HEK293 (cell line): ENCODE measurements around the gene YIPF3.

Source experiments
- BCL6B ChIP-seq: fragments of 450-650 bp; formaldehyde crosslinking; IDR thresholded peaks from 2 replicates; pipeline ENCODE4 v1.5.1; 2017; ENCODE audit warnings: missing biosample characterization, missing genetic modification characterization
- IKZF3 ChIP-seq: fragments of 450-650 bp; IDR thresholded peaks from 2 replicates; pipeline ENCODE4 v1.5.0; 2018; ENCODE audit warnings: missing biosample characterization, mild to moderate bottlenecking, missing genetic modification characterization, moderate library complexity
- INSM2 ChIP-seq: fragments of 450-650 bp; formaldehyde crosslinking; IDR thresholded peaks from 2 replicates; pipeline ENCODE4 v1.5.1; 2016; ENCODE audit warnings: missing biosample characterization, missing genetic modification characterization
- KLF17 ChIP-seq: fragments of 450-650 bp; formaldehyde crosslinking; IDR thresholded peaks from 2 replicates; pipeline ENCODE4 v1.5.1; 2016; ENCODE audit warnings: missing biosample characterization, missing genetic modification characterization
- OSR2 ChIP-seq: fragments of 450-650 bp; formaldehyde crosslinking; IDR thresholded peaks from 2 replicates; pipeline ENCODE4 v1.5.1; 2016; ENCODE audit warnings: missing biosample characterization, missing genetic modification characterization
- REPIN1 ChIP-seq: fragments of 450-650 bp; formaldehyde crosslinking; IDR thresholded peaks from 2 replicates; pipeline ENCODE4 v1.5.1; 2017; ENCODE audit warnings: missing biosample characterization, missing genetic modification characterization, low read depth
- SP7 ChIP-seq: fragments of 450-650 bp; formaldehyde crosslinking; IDR thresholded peaks from 2 replicates; pipeline ENCODE4 v1.5.1; 2016; ENCODE audit warnings: missing biosample characterization, missing genetic modification characterization
- ZBTB17 ChIP-seq: fragments of 450-650 bp; formaldehyde crosslinking; IDR thresholded peaks from 2 replicates; pipeline ENCODE4 v1.5.1; 2016; ENCODE audit warnings: missing biosample characterization, missing genetic modification characterization
- ZBTB21 ChIP-seq: fragments of 450-650 bp; formaldehyde crosslinking; IDR thresholded peaks from 2 replicates; pipeline ENCODE4 v1.5.1; 2017; ENCODE audit warnings: missing biosample characterization, missing genetic modification characterization
- ZNF10 ChIP-seq: fragments of 450-650 bp; formaldehyde crosslinking; IDR thresholded peaks from 2 replicates; pipeline ENCODE4 v1.5.1; 2017; ENCODE audit warnings: missing biosample characterization, missing genetic modification characterization
- ZNF157 ChIP-seq: fragments of 450-650 bp; formaldehyde crosslinking; IDR thresholded peaks from 2 replicates; pipeline ENCODE4 v1.5.1; 2016; ENCODE audit warnings: missing biosample characterization, missing genetic modification characterization
- ZNF16 ChIP-seq: fragments of 450-650 bp; formaldehyde crosslinking; IDR thresholded peaks from 2 replicates; pipeline ENCODE4 v1.5.1; 2016; ENCODE audit warnings: low read depth, missing biosample characterization, missing genetic modification characterization
- ZNF18 ChIP-seq: fragments of 450-650 bp; formaldehyde crosslinking; IDR thresholded peaks from 2 replicates; pipeline ENCODE4 v1.5.1; 2016; ENCODE audit warnings: missing biosample characterization, missing genetic modification characterization
- ZNF26 ChIP-seq: fragments of 450-650 bp; formaldehyde crosslinking; IDR thresholded peaks from 2 replicates; pipeline ENCODE4 v1.5.1; 2016; ENCODE audit warnings: missing biosample characterization, missing genetic modification characterization
- ZNF292 ChIP-seq: fragments of 450-650 bp; formaldehyde crosslinking; IDR thresholded peaks from 2 replicates; pipeline ENCODE4 v1.5.1; 2016; ENCODE audit warnings: low read depth, missing biosample characterization, missing genetic modification characterization, borderline replicate concordance
- ZNF354C ChIP-seq: fragments of 450-650 bp; formaldehyde crosslinking; IDR thresholded peaks from 2 replicates; pipeline ENCODE4 v1.5.1; 2016; ENCODE audit warnings: missing biosample characterization, missing genetic modification characterization, low read depth, borderline replicate concordance
- ZNF449 ChIP-seq: fragments of 450-650 bp; formaldehyde crosslinking; IDR thresholded peaks from 2 replicates; pipeline ENCODE4 v1.5.1; 2017; ENCODE audit warnings: missing biosample characterization, mild to moderate bottlenecking, missing genetic modification characterization, moderate library complexity
- ZNF518A ChIP-seq: fragments of 450-650 bp; formaldehyde crosslinking; conservative IDR thresholded peaks from 2 replicates; pipeline ENCODE4 v1.5.1; 2016; ENCODE audit warnings: low read depth, missing biosample characterization, missing genetic modification characterization
- ZNF548 ChIP-seq: fragments of 450-650 bp; formaldehyde crosslinking; IDR thresholded peaks from 2 replicates; pipeline ENCODE4 v1.5.1; 2016; ENCODE audit warnings: missing biosample characterization, missing genetic modification characterization
- ZNF571 ChIP-seq: fragments of 450-650 bp; formaldehyde crosslinking; IDR thresholded peaks from 2 replicates; pipeline ENCODE4 v1.5.0; 2017; ENCODE audit warnings: missing biosample characterization, missing genetic modification characterization
- ZNF621 ChIP-seq: fragments of 450-650 bp; formaldehyde crosslinking; IDR thresholded peaks from 2 replicates; pipeline ENCODE4 v1.5.1; 2017; ENCODE audit warnings: missing biosample characterization, missing genetic modification characterization
- ZNF645 ChIP-seq: fragments of 450-650 bp; formaldehyde crosslinking; IDR thresholded peaks from 2 replicates; pipeline ENCODE4; 2016; ENCODE audit warnings: missing biosample characterization, missing genetic modification characterization
- ZXDB ChIP-seq: fragments of 450-650 bp; formaldehyde crosslinking; IDR thresholded peaks from 2 replicates; pipeline ENCODE4 v1.5.1; 2016; ENCODE audit warnings: missing biosample characterization, missing genetic modification characterization

The YIPF3 gene

GRCh38 chr6:43516697-43517504, at the start of gene YIPF3, which contains the start of gene POLR1C (continued):
- TF ChIP-seq ZNF26 (no peak), SP7 (tag by site-specific recombination) (peak; percentile 64), ZNF645 (tag by site-specific recombination) (no peak), ZNF449 (tag by site-specific recombination) (no peak; the same call in 1 of the 2 replicates), ZNF518A (tag by site-specific recombination) (peak; percentile 63), INSM2 (peak; percentile 7; the same call in 1 of the 2 replicates), REPIN1 (no peak), OSR2 (no peak), ZXDB (tag by site-specific recombination) (peak; percentile 82), ZNF157 (tag by site-specific recombination) (no peak), ZNF16 (no peak), ZNF354C (tag by site-specific recombination) (no peak), ZNF621 (tag by site-specific recombination) (no peak), ZBTB17 (peak; percentile 38; the same call in 1 of the 2 replicates), ZNF18 (tag by site-specific recombination) (no peak; the same call in 1 of the 2 replicates), ZNF571 (tag by site-specific recombination) (no peak), ZNF548 (tag by site-specific recombination) (no peak), ZNF10 (tag by site-specific recombination) (no peak), IKZF3 (tag by site-specific recombination) (0 out of 2 replicates have a peak, but pooled peaks have one; percentile 9), BCL6B (tag by site-specific recombination) (no peak), ZBTB21 (tag by site-specific recombination) (0 out of 2 replicates have a peak, but pooled peaks have one; percentile 7), KLF17 (tag by site-specific recombination) (peak; percentile 33; the same call in 1 of the 2 replicates), ZNF292 (tag by site-specific recombination) (no peak)
